ENCODE data around the gene PTPRN2. TPM values are rescaled to one million over a fixed set of nuclear protein-coding genes. Genes with fewer than 3 reads are reported as not detected.

The PTPRN2 gene
- total and polyA plus RNA-seq, 2 donors (not counting 3 experiments of a cell fraction or from before 2014, with no cell fraction given): 0.62 to 0.88 TPM

GRCh38 chr7:157676456-157677255 lies 911.0 kb downstream of the PTPRN2 start:
- no peak overlapping the region for H3K4me3 ChIP-seq (replicated peaks in 1 of 3; ENCODE audit: insufficient read depth in 1 of 3, low read depth in 1 of 3, low read length in 3 of 3)
- H2AFZ ChIP-seq (ENCODE audit: low read depth, low read length): no peak overlapping the region
- dilution Hi-C loops (cut with MboI; ENCODE audit: extremely low pct_ligation_motif_present, low sequenced_read_pairs): no loop called here
- CTCF ChIA-PET: no interaction called here
- intact Hi-C loops (cut with micrococcal nuclease): no loop called here
- no peak for TF ChIP-seq MYC (IDR thresholded peaks at IDR 0.05; ENCODE audit: low read depth, low read length)
- POLR2A ChIA-PET: no interaction called here
- DNase-seq (ENCODE audit: low read depth, low spot score): no peak
- FAIRE-seq: no peak
- H3K27ac ChIP-seq (ENCODE audit: insufficient read depth, low read depth, low read length): no peak overlapping the region
- no peaks in the 10 kb centered on the region for H3K4me1 ChIP-seq (ENCODE audit: control insufficient read depth, extremely low read depth, insufficient read depth, low read length)
- H3K36me3 ChIP-seq (ENCODE audit: control insufficient read depth in 2 of 2, extremely low read depth in 1 of 2, insufficient read depth in 2 of 2, low read length in 2 of 2): no peaks in the 10 kb centered on the region
- H3K27me3 ChIP-seq (ENCODE audit: control insufficient read depth in 2 of 2, insufficient read depth in 2 of 2, low read length in 2 of 2): peaks cover 2 to 4% of the 10 kb centered on the region in 2 experiments
- H4K20me1 ChIP-seq (replicated peaks; ENCODE audit: control insufficient read depth, extremely low read depth, insufficient read depth, low read length): no peaks in the 10 kb centered on the region
- no peaks in the 10 kb centered on the region for H3K9me1 ChIP-seq (replicated peaks; ENCODE audit: control insufficient read depth, extremely low read depth, insufficient read depth, low read length)
- H3K4me2 ChIP-seq (ENCODE audit: insufficient read depth, low read length): no peak overlapping the region
- no peak overlapping the region for H3K9ac ChIP-seq (replicated peaks; ENCODE audit: extremely low read depth, insufficient read depth, low read length)
- BruUV-seq (replicated peaks): no TSS peak
- H3K9me3 ChIP-seq (replicated peaks; ENCODE audit: control insufficient read depth, insufficient read depth, low read length): no peaks in the 10 kb centered on the region
- H3K79me2 ChIP-seq (ENCODE audit: control insufficient read depth, insufficient read depth, low read length): no peaks in the 10 kb centered on the region

GRCh38 chr7:157676001-157676400 lies 911.6 kb downstream of the PTPRN2 start:
- no peaks in the 10 kb centered on the region for H3K9me1 ChIP-seq (replicated peaks; ENCODE audit: control insufficient read depth, extremely low read depth, insufficient read depth, low read length)
- H2AFZ ChIP-seq (ENCODE audit: low read depth, low read length): no peak overlapping the region
- CTCF ChIA-PET: no interaction called here
- FAIRE-seq (no peak), DNase-seq (ENCODE audit: low read depth, low spot score) (no peak)
- H3K9me3 ChIP-seq (replicated peaks; ENCODE audit: control insufficient read depth, insufficient read depth, low read length): no peaks in the 10 kb centered on the region
- no peaks in the 10 kb centered on the region for H3K4me1 ChIP-seq (ENCODE audit: control insufficient read depth, extremely low read depth, insufficient read depth, low read length)
- TF ChIP-seq POLR2AphosphoS5 (IDR thresholded peaks at IDR 0.05; ENCODE audit: insufficient read depth, low read depth, low read length) (no peak), POLR2A (IDR thresholded peaks at IDR 0.05; ENCODE audit: low read depth, low read length) (no peak), MYC (IDR thresholded peaks at IDR 0.05; ENCODE audit: low read depth, low read length) (no peak), MAX (IDR thresholded peaks at IDR 0.05; ENCODE audit: insufficient read depth, insufficient read length) (no peak), EZH2 (IDR thresholded peaks at IDR 0.05; ENCODE audit: borderline replicate concordance, low read depth, low read length, severe bottlenecking) (no peak), CTCF (IDR thresholded peaks at IDR 0.05; ENCODE audit: extremely low read depth in 1 of 2, insufficient read depth in 1 of 2, low read depth in 1 of 2, low read length in 2 of 2) (no peak), FOS (IDR thresholded peaks at IDR 0.05; ENCODE audit: borderline replicate concordance, insufficient read depth, low read length) (no peak), JUN (IDR thresholded peaks at IDR 0.05; ENCODE audit: borderline replicate concordance, insufficient read depth, insufficient read length, low read depth) (no peak), GATA2 (IDR thresholded peaks at IDR 0.05; ENCODE audit: insufficient read depth, insufficient read length, low read depth, low read length) (no peak)
- H3K27me3 ChIP-seq (ENCODE audit: control insufficient read depth in 2 of 2, insufficient read depth in 2 of 2, low read length in 2 of 2): no peaks in the 10 kb centered on the region
- H4K20me1 ChIP-seq (replicated peaks; ENCODE audit: control insufficient read depth, extremely low read depth, insufficient read depth, low read length): no peaks in the 10 kb centered on the region
- dilution Hi-C loops (cut with MboI; ENCODE audit: extremely low pct_ligation_motif_present, low sequenced_read_pairs): no loop called here
- no peaks in the 10 kb centered on the region for H3K36me3 ChIP-seq (ENCODE audit: control insufficient read depth in 2 of 2, extremely low read depth in 1 of 2, insufficient read depth in 2 of 2, low read length in 2 of 2)
- intact Hi-C loops (cut with micrococcal nuclease): no loop called here
- no peak overlapping the region for H3K27ac ChIP-seq (ENCODE audit: insufficient read depth, low read depth, low read length)
- POLR2A ChIA-PET: no interaction called here
- no TSS peak for BruUV-seq (replicated peaks)
- H3K4me2 ChIP-seq (ENCODE audit: insufficient read depth, low read length): no peak overlapping the region
- no peaks in the 10 kb centered on the region for H3K79me2 ChIP-seq (ENCODE audit: control insufficient read depth, insufficient read depth, low read length)
- H3K9ac ChIP-seq (replicated peaks; ENCODE audit: extremely low read depth, insufficient read depth, low read length): no peak overlapping the region
- no peak overlapping the region for H3K4me3 ChIP-seq (replicated peaks in 1 of 3; ENCODE audit: insufficient read depth in 1 of 3, low read depth in 1 of 3, low read length in 3 of 3)

Measured in endothelial cell of umbilical vein (primary cell).